ENCODE data around the gene PTPRR.

DNA sequence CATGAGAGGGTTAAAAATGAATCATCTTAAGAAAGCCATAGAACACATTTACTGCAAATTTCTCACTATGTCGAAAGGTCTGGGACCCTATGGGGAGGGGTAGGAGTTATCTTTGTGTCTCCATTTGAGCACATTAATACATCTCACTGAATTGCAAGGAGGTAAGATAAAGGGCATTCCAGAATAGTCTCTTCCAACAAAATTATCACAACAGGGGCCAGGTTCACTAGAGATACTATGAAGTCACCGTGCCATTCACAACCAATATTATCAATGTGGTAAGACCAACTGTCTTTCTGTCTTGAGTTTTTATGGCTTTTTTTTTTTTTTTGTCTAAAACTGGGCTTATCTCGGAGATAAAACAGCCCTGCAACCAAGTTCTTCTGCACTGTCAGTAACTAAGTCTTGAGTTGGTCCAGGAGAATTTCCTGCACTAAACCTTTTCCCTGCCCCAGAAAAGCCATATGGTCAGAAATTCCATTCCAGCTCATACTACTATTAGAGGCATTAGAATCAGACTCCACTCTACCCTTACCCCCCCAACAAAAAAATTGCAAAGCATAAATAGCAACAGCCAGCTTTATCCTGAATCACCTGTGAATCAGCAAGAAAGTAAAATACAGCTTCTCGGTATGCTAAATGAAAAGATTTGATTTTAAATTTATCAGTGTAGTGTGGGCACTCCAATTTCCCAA is 79.7 kb downstream of the PTPRR start:
- TF ChIP-seq, protein P1, sequence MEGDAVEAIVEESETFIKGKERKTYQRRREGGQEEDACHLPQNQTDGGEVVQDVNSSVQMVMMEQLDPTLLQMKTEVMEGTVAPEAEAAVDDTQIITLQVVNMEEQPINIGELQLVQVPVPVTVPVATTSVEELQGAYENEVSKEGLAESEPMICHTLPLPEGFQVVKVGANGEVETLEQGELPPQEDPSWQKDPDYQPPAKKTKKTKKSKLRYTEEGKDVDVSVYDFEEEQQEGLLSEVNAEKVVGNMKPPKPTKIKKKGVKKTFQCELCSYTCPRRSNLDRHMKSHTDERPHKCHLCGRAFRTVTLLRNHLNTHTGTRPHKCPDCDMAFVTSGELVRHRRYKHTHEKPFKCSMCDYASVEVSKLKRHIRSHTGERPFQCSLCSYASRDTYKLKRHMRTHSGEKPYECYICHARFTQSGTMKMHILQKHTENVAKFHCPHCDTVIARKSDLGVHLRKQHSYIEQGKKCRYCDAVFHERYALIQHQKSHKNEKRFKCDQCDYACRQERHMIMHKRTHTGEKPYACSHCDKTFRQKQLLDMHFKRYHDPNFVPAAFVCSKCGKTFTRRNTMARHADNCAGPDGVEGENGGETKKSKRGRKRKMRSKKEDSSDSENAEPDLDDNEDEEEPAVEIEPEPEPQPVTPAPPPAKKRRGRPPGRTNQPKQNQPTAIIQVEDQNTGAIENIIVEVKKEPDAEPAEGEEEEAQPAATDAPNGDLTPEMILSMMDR (IDR thresholded peaks at IDR 0.05): no peak
- TF ChIP-seq EP300 (IDR thresholded peaks at IDR 0.05): no peak

Measured in stomach (tissue), 4 donors.